DOHH2 (cell line): ENCODE data around the gene TRAF3.

ENCODE experiments used
- EZH2phosphoT487 ChIP-seq: fragments of 200-600 bp; sonication (generic); IDR thresholded peaks from 2 replicates; pipeline ENCODE4 v1.6.1; 2017; ENCODE audit warnings: borderline replicate concordance, mild to moderate bottlenecking, antibody characterized with exemption, low read length, moderate library complexity, mixed read lengths
- TF ChIP-seq, protein P1 (sequence below): fragments of 200-600 bp; sonication (generic); IDR thresholded peaks from one replicate; pipeline ENCODE4 v1.5.1; 2014; ENCODE audit warnings: antibody characterized with exemption, mild to moderate bottlenecking, low read depth, low read length; ENCODE audit not compliant: poor library complexity, severe bottlenecking

GRCh38 chr14:102761206-102761605 is 16.0 kb upstream of the TRAF3 start:
- TF ChIP-seq, protein P1, sequence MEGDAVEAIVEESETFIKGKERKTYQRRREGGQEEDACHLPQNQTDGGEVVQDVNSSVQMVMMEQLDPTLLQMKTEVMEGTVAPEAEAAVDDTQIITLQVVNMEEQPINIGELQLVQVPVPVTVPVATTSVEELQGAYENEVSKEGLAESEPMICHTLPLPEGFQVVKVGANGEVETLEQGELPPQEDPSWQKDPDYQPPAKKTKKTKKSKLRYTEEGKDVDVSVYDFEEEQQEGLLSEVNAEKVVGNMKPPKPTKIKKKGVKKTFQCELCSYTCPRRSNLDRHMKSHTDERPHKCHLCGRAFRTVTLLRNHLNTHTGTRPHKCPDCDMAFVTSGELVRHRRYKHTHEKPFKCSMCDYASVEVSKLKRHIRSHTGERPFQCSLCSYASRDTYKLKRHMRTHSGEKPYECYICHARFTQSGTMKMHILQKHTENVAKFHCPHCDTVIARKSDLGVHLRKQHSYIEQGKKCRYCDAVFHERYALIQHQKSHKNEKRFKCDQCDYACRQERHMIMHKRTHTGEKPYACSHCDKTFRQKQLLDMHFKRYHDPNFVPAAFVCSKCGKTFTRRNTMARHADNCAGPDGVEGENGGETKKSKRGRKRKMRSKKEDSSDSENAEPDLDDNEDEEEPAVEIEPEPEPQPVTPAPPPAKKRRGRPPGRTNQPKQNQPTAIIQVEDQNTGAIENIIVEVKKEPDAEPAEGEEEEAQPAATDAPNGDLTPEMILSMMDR, result no peak
- TF ChIP-seq EZH2phosphoT487, result no peak
